ENCODE results near the gene KCNQ1OT1.

KCNQ1OT1 gene

DNA sequence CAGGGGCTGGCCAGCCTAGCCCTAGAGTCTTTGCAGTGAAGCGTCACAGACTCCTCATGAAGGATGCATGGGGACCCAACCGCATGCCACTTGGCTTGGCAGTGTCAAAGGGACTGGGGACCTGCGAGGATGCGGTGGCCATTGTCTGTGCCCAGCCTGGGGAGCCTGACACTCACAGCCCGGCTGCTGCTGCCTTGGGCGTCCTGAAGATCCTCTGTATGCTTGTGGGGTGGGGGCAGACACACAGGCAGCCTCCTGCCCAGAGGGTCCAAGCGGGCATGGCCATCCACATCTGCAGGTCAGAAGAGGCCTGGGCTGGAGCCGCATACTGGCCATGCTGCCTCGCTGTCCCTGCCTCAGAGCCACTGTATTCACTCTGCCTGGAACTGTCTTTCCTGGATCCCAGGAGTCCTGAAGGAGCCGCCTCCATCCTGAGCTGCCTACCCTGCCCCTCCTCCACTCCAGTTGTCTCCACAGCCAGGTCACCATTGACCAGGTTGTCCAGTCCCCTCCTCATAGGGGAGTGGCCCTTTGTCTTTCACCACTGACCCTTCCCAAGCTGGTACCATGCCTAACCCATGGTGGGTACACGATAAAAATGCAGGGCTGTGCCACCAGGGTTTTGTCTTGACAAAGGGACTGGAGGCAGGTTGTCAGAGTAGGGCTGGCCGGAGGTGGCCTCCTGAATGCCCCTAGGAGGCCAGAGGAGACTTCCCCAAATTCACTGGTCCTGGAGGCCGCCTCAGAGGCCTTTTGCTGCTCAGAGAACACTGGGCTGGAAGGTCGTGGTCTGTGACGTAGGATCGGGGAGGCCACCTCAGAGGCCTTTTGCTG lies 107.0 kb downstream of the KCNQ1OT1 start (continued):
- TF ChIP-seq ZNF133 (tag by site-specific recombination; IDR thresholded peaks at IDR 0.05): no peak
- TF ChIP-seq ZNF658 (tag by site-specific recombination; IDR thresholded peaks at IDR 0.05): no peak
- TF ChIP-seq KLF7 (tag by site-specific recombination; IDR thresholded peaks at IDR 0.05; ENCODE audit: borderline replicate concordance): no peak

DNA sequence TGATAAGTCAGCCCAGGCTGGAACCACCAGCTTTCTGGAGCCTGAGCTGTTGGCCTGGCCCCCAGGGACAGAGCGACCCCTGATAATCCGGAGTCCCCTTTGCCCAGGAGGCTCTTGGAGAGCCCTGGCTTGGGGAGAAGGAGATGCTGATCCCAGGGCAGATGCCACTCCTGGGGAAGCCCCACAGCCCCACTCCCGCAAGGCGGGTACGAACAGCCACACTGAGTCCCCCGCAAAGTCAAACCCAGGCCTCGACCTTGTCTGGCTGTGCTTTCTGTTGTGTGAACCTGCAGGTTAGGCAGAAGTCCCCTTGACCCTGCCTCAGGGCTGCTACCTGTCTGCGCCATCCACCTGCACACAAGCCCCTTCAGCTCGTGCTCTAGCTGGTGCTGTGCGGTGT lies 108.0 kb downstream of the KCNQ1OT1 start:
- POLR2A ChIA-PET: no interaction called here
- CTCF ChIA-PET: no interaction called here
- Histone ChIP-seq H3K4me3 (ENCODE audit: low read depth, low read length) (no peak overlapping the region), H3K9me3 (ENCODE audit: control insufficient read depth, insufficient read depth, low read depth, low read length) (no peaks in the 10 kb centered on the region), H3K4me1 (ENCODE audit: control insufficient read depth, insufficient read depth, low read length) (no peaks in the 10 kb centered on the region), H3K36me3 (ENCODE audit: control insufficient read depth in 2 of 2, insufficient read depth in 1 of 2, low read length in 2 of 2) (no peaks in the 10 kb centered on the region), H3K27ac (ENCODE audit: extremely low read depth, low read depth, low read length) (no peak overlapping the region)
- no peak for TF ChIP-seq ZNF19 (tag by site-specific recombination; IDR thresholded peaks at IDR 0.05; ENCODE audit: low read depth)
- no peak for TF ChIP-seq ZNF624 (tag by site-specific recombination; IDR thresholded peaks at IDR 0.05)
- no peak for TF ChIP-seq ZSCAN16 (tag by site-specific recombination; IDR thresholded peaks at IDR 0.05)
- TF ChIP-seq KLF1 (tag by site-specific recombination; IDR thresholded peaks at IDR 0.05): no peak
- no peak for TF ChIP-seq ZNF148 (tag by site-specific recombination; IDR thresholded peaks at IDR 0.05; ENCODE audit: borderline replicate concordance)
- TF ChIP-seq ZNF391 (tag by site-specific recombination; IDR thresholded peaks at IDR 0.05; ENCODE audit: borderline replicate concordance, low read depth): no peak
- TF ChIP-seq ZNF155 (tag by site-specific recombination; IDR thresholded peaks at IDR 0.05): no peak
- no peak for TF ChIP-seq ZEB2 (tag by site-specific recombination; IDR thresholded peaks at IDR 0.05)

DNA sequence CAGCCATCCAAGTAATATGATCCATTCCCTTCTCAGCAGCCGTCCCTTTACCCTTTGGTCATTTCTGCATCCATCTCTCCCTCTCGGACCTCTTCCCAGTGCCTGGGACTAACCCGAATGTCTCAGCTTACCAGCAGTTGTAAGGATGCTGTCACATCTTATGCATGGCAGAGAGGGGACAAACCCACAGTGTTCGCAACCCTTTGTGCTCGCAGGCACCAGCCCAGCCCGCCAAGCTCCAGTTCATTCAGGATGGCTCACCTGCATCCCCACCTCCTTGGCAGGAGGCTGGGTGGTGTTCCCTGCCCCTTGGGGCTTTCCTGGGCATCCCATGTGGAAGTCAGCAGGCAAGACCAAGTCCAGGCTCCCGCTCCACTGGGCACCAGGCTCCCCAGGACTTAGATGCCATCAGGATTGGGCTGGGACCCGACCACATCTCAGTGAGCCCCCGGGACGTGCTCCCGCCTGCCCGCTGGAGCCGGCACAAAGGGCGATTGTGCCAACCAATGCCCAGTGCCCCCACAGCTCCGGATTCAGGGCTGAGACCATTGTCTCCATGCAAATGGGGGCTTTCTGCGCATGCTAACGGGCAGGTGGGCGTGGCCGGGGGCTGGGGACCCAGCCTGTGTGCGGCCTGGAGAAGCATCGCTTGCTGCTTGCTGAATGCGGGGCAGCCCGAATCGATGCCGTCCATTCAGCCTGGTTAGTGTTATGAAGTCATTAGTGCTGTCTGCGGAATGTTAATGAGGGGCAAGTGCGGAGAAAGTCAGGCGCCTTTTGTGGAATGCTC lies 108.6 kb downstream of the KCNQ1OT1 start:
- POLR2A ChIA-PET: no interaction called here
- TF ChIP-seq ZNF623 (tag by site-specific recombination; IDR thresholded peaks at IDR 0.05) (no peak), ZNF677 (tag by site-specific recombination; IDR thresholded peaks at IDR 0.05) (no peak), BCL11B (tag by site-specific recombination; IDR thresholded peaks at IDR 0.05; ENCODE audit: low read depth) (no peak), REPIN1 (tag by site-specific recombination; IDR thresholded peaks at IDR 0.05; ENCODE audit: low read depth) (no peak), ELK4 (IDR thresholded peaks at IDR 0.05; ENCODE audit: borderline replicate concordance, low read depth, low read length) (no peak), ZNF629 (tag by site-specific recombination; IDR thresholded peaks at IDR 0.05) (no peak), HOXA7 (CRISPR knock-in tag; IDR thresholded peaks at IDR 0.05; ENCODE audit: borderline replicate concordance) (no peak), SCRT2 (tag by site-specific recombination; IDR thresholded peaks at IDR 0.05) (no peak), ZNF580 (tag by site-specific recombination; IDR thresholded peaks at IDR 0.05) (no peak), ZNF549 (tag by site-specific recombination; IDR thresholded peaks at IDR 0.05) (no peak), ZNF391 (tag by site-specific recombination; IDR thresholded peaks at IDR 0.05; ENCODE audit: borderline replicate concordance, low read depth) (no peak)
- TF ChIP-seq, protein P1, sequence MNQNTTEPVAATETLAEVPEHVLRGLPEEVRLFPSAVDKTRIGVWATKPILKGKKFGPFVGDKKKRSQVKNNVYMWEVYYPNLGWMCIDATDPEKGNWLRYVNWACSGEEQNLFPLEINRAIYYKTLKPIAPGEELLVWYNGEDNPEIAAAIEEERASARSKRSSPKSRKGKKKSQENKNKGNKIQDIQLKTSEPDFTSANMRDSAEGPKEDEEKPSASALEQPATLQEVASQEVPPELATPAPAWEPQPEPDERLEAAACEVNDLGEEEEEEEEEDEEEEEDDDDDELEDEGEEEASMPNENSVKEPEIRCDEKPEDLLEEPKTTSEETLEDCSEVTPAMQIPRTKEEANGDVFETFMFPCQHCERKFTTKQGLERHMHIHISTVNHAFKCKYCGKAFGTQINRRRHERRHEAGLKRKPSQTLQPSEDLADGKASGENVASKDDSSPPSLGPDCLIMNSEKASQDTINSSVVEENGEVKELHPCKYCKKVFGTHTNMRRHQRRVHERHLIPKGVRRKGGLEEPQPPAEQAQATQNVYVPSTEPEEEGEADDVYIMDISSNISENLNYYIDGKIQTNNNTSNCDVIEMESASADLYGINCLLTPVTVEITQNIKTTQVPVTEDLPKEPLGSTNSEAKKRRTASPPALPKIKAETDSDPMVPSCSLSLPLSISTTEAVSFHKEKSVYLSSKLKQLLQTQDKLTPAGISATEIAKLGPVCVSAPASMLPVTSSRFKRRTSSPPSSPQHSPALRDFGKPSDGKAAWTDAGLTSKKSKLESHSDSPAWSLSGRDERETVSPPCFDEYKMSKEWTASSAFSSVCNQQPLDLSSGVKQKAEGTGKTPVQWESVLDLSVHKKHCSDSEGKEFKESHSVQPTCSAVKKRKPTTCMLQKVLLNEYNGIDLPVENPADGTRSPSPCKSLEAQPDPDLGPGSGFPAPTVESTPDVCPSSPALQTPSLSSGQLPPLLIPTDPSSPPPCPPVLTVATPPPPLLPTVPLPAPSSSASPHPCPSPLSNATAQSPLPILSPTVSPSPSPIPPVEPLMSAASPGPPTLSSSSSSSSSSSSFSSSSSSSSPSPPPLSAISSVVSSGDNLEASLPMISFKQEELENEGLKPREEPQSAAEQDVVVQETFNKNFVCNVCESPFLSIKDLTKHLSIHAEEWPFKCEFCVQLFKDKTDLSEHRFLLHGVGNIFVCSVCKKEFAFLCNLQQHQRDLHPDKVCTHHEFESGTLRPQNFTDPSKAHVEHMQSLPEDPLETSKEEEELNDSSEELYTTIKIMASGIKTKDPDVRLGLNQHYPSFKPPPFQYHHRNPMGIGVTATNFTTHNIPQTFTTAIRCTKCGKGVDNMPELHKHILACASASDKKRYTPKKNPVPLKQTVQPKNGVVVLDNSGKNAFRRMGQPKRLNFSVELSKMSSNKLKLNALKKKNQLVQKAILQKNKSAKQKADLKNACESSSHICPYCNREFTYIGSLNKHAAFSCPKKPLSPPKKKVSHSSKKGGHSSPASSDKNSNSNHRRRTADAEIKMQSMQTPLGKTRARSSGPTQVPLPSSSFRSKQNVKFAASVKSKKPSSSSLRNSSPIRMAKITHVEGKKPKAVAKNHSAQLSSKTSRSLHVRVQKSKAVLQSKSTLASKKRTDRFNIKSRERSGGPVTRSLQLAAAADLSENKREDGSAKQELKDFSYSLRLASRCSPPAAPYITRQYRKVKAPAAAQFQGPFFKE (tag by site-specific recombination; IDR thresholded peaks at IDR 0.05; ENCODE audit: borderline replicate concordance): no peak

More for the DNA sequence above, 108.6 kb downstream of the KCNQ1OT1 start:
- CTCF ChIA-PET: interaction anchor here (0.6 kb wide), 1 partner anchor 52 kb away, joined by 3 read pairs; no protein-coding TSS in a partner anchor
- no peaks in the 10 kb centered on the region for H3K9me3 ChIP-seq (ENCODE audit: control insufficient read depth, insufficient read depth, low read depth, low read length)
- no peaks in the 10 kb centered on the region for H3K4me1 ChIP-seq (ENCODE audit: control insufficient read depth, insufficient read depth, low read length)
- H3K27ac ChIP-seq (ENCODE audit: extremely low read depth, low read depth, low read length): no peak overlapping the region
- no peak overlapping the region for H3K4me3 ChIP-seq (ENCODE audit: low read depth, low read length)
- H3K36me3 ChIP-seq (ENCODE audit: control insufficient read depth in 2 of 2, insufficient read depth in 1 of 2, low read length in 2 of 2): no peaks in the 10 kb centered on the region

Data from HEK293 (cell line).